H9 (cell line): ENCODE data around the gene ITM2B. TPM values are rescaled to one million over a fixed set of nuclear protein-coding genes. Genes with fewer than 3 reads are reported as not detected.

ENCODE experiments used
- DNase-seq: peaks from one replicate; pipeline ENCODE4 v3.0.0-alpha.2; 2017
- H2AFZ ChIP-seq: one replicate; pipeline ENCODE4 v1.6.1; 2013; ENCODE audit warnings: mild to moderate bottlenecking, low read length, control low read depth, moderate library complexity
- H2AK5ac ChIP-seq: 2 replicates; pipeline ENCODE4 v1.6.1; 2013; ENCODE audit warnings: low read length, control low read depth, mixed read lengths; ENCODE audit not compliant: insufficient read length
- H2BK120ac ChIP-seq: one replicate; pipeline ENCODE4 v1.6.1; 2013; ENCODE audit warnings: low read depth, mild to moderate bottlenecking, low read length, control low read depth, inconsistent platforms; ENCODE audit not compliant: poor library complexity, severe bottlenecking
- H2BK12ac ChIP-seq: 2 replicates; pipeline ENCODE4 v1.6.1; 2013; ENCODE audit warnings: low read length, control low read depth, mixed read lengths, low read depth; ENCODE audit not compliant: insufficient read length
- H2BK15ac ChIP-seq: 2 replicates; pipeline ENCODE4 v1.6.1; 2013; ENCODE audit warnings: low read depth, low read length, control low read depth
- H2BK20ac ChIP-seq: one replicate; pipeline ENCODE4 v1.6.1; 2013; ENCODE audit warnings: low read depth, mild to moderate bottlenecking, low read length, control low read depth, inconsistent platforms; ENCODE audit not compliant: poor library complexity, severe bottlenecking
- H2BK5ac ChIP-seq: 2 replicates; pipeline ENCODE4 v1.6.1; 2013; ENCODE audit warnings: low read length, control low read depth, mixed read lengths; ENCODE audit not compliant: insufficient read length
- H3K14ac ChIP-seq: 2 replicates; pipeline ENCODE4 v1.6.1; 2013; ENCODE audit warnings: low read length, control low read depth; ENCODE audit not compliant: insufficient read depth
- H3K18ac ChIP-seq: 2 replicates; pipeline ENCODE4 v1.6.1; 2013; ENCODE audit warnings: low read depth, mild to moderate bottlenecking, mixed read lengths, low read length, control low read depth; ENCODE audit not compliant: insufficient read length
- H3K23ac ChIP-seq: 2 replicates; pipeline ENCODE4 v1.6.1; 2013; ENCODE audit warnings: low read length, control low read depth, mixed read lengths, low read depth; ENCODE audit not compliant: insufficient read length
- H3K23me2 ChIP-seq: 2 replicates; pipeline ENCODE4 v1.6.1; 2013; ENCODE audit warnings: low read depth, mild to moderate bottlenecking, mixed read lengths, low read length, control low read depth; ENCODE audit not compliant: insufficient read length, poor library complexity, severe bottlenecking
- H3K27ac ChIP-seq: 2 replicates; pipeline ENCODE4 v1.5.1; 2013; ENCODE audit warnings: low read length, control low read depth, mixed read lengths, low read depth; ENCODE audit not compliant: insufficient read length
- H3K27me3 ChIP-seq: 2 replicates; pipeline ENCODE4 v1.6.1; 2013; ENCODE audit warnings: low read length, control low read depth, inconsistent platforms; ENCODE audit not compliant: insufficient read depth
- H3K4ac ChIP-seq: 2 replicates; pipeline ENCODE4 v1.6.1; 2013; ENCODE audit warnings: low read depth, mild to moderate bottlenecking, control low read depth, inconsistent platforms, low read length, moderate library complexity
- H3K4me1 ChIP-seq: 2 replicates; pipeline ENCODE4 v1.6.1; 2013; ENCODE audit warnings: low read length, control low read depth, inconsistent platforms; ENCODE audit not compliant: insufficient read depth
- H3K4me2 ChIP-seq: 2 replicates; pipeline ENCODE4 v1.6.1; 2013; ENCODE audit warnings: low read length, control low read depth, mixed read lengths; ENCODE audit not compliant: insufficient read length, insufficient read depth
- H3K56ac ChIP-seq: 2 replicates; pipeline ENCODE4 v1.6.1; 2013; ENCODE audit warnings: low read depth, mild to moderate bottlenecking, mixed read lengths, low read length, control low read depth; ENCODE audit not compliant: insufficient read length
- H3K79me1 ChIP-seq: 2 replicates; pipeline ENCODE4 v1.6.1; 2013; ENCODE audit warnings: low read depth, mild to moderate bottlenecking, moderate library complexity, low read length, control low read depth, inconsistent platforms; ENCODE audit not compliant: insufficient read depth, poor library complexity, severe bottlenecking
- H3K79me2 ChIP-seq: 2 replicates; pipeline ENCODE4 v1.6.1; 2013; ENCODE audit warnings: low read length, control low read depth, inconsistent platforms; ENCODE audit not compliant: insufficient read depth
- H3K9ac ChIP-seq: 2 replicates; pipeline ENCODE4 v1.6.1; 2013; ENCODE audit warnings: low read length, control low read depth, mixed read lengths; ENCODE audit not compliant: insufficient read length; ENCODE audit errors: extremely low read depth
- H3K9me3 ChIP-seq: one replicate; pipeline ENCODE4 v1.6.1; 2013; ENCODE audit warnings: low read depth, low read length, inconsistent platforms; ENCODE audit not compliant: control insufficient read depth
- H3T11ph ChIP-seq: one replicate; pipeline ENCODE4 v1.6.1; 2013; ENCODE audit warnings: mild to moderate bottlenecking, low read length, control low read depth, inconsistent platforms
- H4K20me1 ChIP-seq: one replicate; pipeline ENCODE4 v1.6.1; 2013; ENCODE audit not compliant: control insufficient read depth, insufficient read length, insufficient read depth
- H4K5ac ChIP-seq: 2 replicates; pipeline ENCODE4 v1.6.1; 2013; ENCODE audit warnings: low read depth, mild to moderate bottlenecking, mixed read lengths, low read length, control low read depth; ENCODE audit not compliant: insufficient read length
- H4K8ac ChIP-seq: replicated peaks from 2 replicates; pipeline ENCODE4 v1.6.1; 2013; ENCODE audit warnings: low read length, control low read depth, mixed read lengths, low read depth; ENCODE audit not compliant: insufficient read length
- H4K91ac ChIP-seq: 2 replicates; pipeline ENCODE4 v1.6.1; 2013; ENCODE audit warnings: low read depth, mild to moderate bottlenecking, moderate library complexity, mixed read lengths, low read length, control low read depth; ENCODE audit not compliant: insufficient read length
- H3K27ac Mint-ChIP-seq, 3 experiments: 2 replicates in 2 of 3; 3 replicates in 1 of 3; pipeline ENCODE4 v1.8.0; 2020 to 2021; ENCODE audit warnings: mixed read lengths in 3 of 3, mild to moderate bottlenecking in 1 of 3, moderate library complexity in 1 of 3
- H3K27me3 Mint-ChIP-seq: 2 replicates; pipeline ENCODE4 v1.8.0; 2021; ENCODE audit warnings: low read depth, mild to moderate bottlenecking, moderate library complexity, mixed read lengths
- H3K36me3 Mint-ChIP-seq, 3 experiments: 2 replicates in 2 of 3; 3 replicates in 1 of 3; pipeline ENCODE4 v1.8.0; 2020 to 2021; ENCODE audit warnings: low read depth in 3 of 3, mixed read lengths in 3 of 3; ENCODE audit not compliant: insufficient read depth in 1 of 3
- H3K4me1 Mint-ChIP-seq, 2 experiments: 2 replicates each; pipeline ENCODE4 v1.8.0; 2020; ENCODE audit warnings: mixed read lengths in 2 of 2
- H3K4me3 Mint-ChIP-seq, 2 experiments: 2 replicates in 1 of 2; 3 replicates in 1 of 2; pipeline ENCODE4 v1.8.0; 2020 to 2021; ENCODE audit warnings: mild to moderate bottlenecking in 2 of 2, mixed read lengths in 2 of 2, moderate library complexity in 1 of 2
- H3K9me3 Mint-ChIP-seq, 2 experiments: 2 replicates in 1 of 2; 3 replicates in 1 of 2; pipeline ENCODE4 v1.8.0; 2020; ENCODE audit warnings: mild to moderate bottlenecking in 2 of 2, mixed read lengths in 2 of 2, moderate library complexity in 1 of 2
- CTCF ChIP-seq: fragments of 200-600 bp; sonication (generic); conservative IDR thresholded peaks from 3 replicates; pipeline ENCODE4 v1.8.0; 2021; ENCODE audit warnings: antibody characterized with exemption, mild to moderate bottlenecking
- WGBS: extraction: QIAGEN DNeasy Blood & Tissue Kit; methylation state at CpG from one replicate; pipeline ENCODE4 v1.1.7; 2013; ENCODE audit warnings: missing lambda C conversion rate, low lambda C conversion rate, mixed read lengths; ENCODE audit not compliant: insufficient read length; ENCODE audit errors: extremely low coverage; 5-methylcytosine and 5-hydroxymethylcytosine counted together
- total RNA-seq: library from RNA; stranded (reverse); gene quantifications from 2 replicates; pipeline ENCODE4 v1.2.1, GENCODE V29; 2021

The ITM2B gene
- total RNA-seq, 1 experiment from 2014 or later = 175 TPM

- Histone ChIP-seq H3K79me1 (no peaks in the 10 kb centered on the region), H3K14ac (no peak overlapping the region), H3K56ac (no peak overlapping the region), H4K5ac (no peak overlapping the region), H4K91ac (no peak overlapping the region), H3K23ac (no peak overlapping the region), H3K9ac (no peak overlapping the region), H2BK5ac (no peak overlapping the region), H4K20me1 (no peaks in the 10 kb centered on the region), H3K79me2 (no peaks in the 10 kb centered on the region), H3K4me2 (no peak overlapping the region), H3K4ac (no peak overlapping the region), H2AFZ (no peak overlapping the region), H2BK15ac (no peak overlapping the region), H3K4me1 (no peaks in the 10 kb centered on the region), H2BK20ac (no peak overlapping the region), H3K23me2 (no peaks in the 10 kb centered on the region), H2AK5ac (no peak overlapping the region), H3K27me3 (no peaks in the 10 kb centered on the region), H3K18ac (no peak overlapping the region), H4K8ac (no peak overlapping the region), H3K9me3 (no peaks in the 10 kb centered on the region), H3T11ph (no peak overlapping the region), H2BK12ac (no peak overlapping the region), H3K27ac (no peak overlapping the region), H2BK120ac (no peak overlapping the region)
- Mint-ChIP-seq H3K27ac (no peak overlapping the region), H3K9me3 (no peaks in the 10 kb centered on the region), H3K4me3 (no peak overlapping the region), H3K36me3 (no peaks in the 10 kb centered on the region), H3K4me1 (peaks cover 0 to 2% of the 10 kb centered on the region in 2 experiments; a peak in 1 of 4 replicates), H3K27me3 (no peaks in the 10 kb centered on the region; the same call in 1 of the 2 replicates)
- DNase-seq = no peak
- WGBS = no CpG with 5 or more reads among the region's 3 CpGs
- no peak for TF ChIP-seq CTCF
Measured at GRCh38 chr13:48224701-48225100, 8.3 kb upstream of the ITM2B start.
